B cell (primary cell): ENCODE measurements around the gene P4HA1. TPM values are rescaled to one million over a fixed set of nuclear protein-coding genes. Genes with fewer than 3 reads are reported as not detected.

Experiments
- ATAC-seq: fragments of 200-7000 bp; cut with Tn5 transposase; one replicate; pipeline ENCODE4 v1.10.0; 2021; ENCODE audit warnings: low read depth, mild to moderate bottlenecking, moderate number of reproducible peaks, moderate library complexity
- CTCF ChIA-PET: fragments of 350-600 bp; sonication (Branson Sonifier 250); formaldehyde crosslinking; loops from one replicate; lab custom pipeline; 2021; ENCODE audit warnings: antibody characterized with exemption, inconsistent platforms; lab: Charles Lee
- POLR2A ChIA-PET: fragments of 350-600 bp; sonication (Branson Sonifier 250); formaldehyde crosslinking; loops from one replicate; lab custom pipeline; 2021; ENCODE audit warnings: antibody characterized with exemption; lab: Charles Lee
- DNase-seq: peaks from one replicate; pipeline ENCODE4 v3.0.0; 2013
- H2AFZ ChIP-seq: 2 replicates; pipeline ENCODE4 v1.6.1; 2012; ENCODE audit warnings: mild to moderate bottlenecking, low read depth, low read length; ENCODE audit not compliant: insufficient read depth, poor library complexity, severe bottlenecking
- H3K27ac ChIP-seq, 2 donors: 1 replicate in 1 of 2; 2 replicates in 1 of 2; pipeline ENCODE4 v1.5.1; 2012 to 2013; ENCODE audit warnings: low read length in 2 of 2, mild to moderate bottlenecking in 2 of 2, moderate library complexity in 1 of 2
- H3K27me3 ChIP-seq, 4 experiments: fragments of 200-600 bp in 1 of 4; sonication (generic) in 1 of 4; replicated peaks in 1 of 4; 1 replicate in 2 of 4; 2 replicates in 2 of 4; pipeline versions ENCODE4 v1.6.1 to v1.7.0; 2013 to 2016; ENCODE audit warnings: low read length in 3 of 4, mild to moderate bottlenecking in 2 of 4, mixed read lengths in 1 of 4, moderate library complexity in 1 of 4; ENCODE audit not compliant: insufficient read depth in 4 of 4, control insufficient read depth in 3 of 4; ENCODE audit errors: control extremely low read depth in 1 of 4
- H3K36me3 ChIP-seq, 2 experiments: replicated peaks in 1 of 2; 1 replicate in 1 of 2; 2 replicates in 1 of 2; pipeline versions ENCODE4 v1.6.1 to v1.7.1; 2013; ENCODE audit warnings: low read length in 1 of 2; ENCODE audit not compliant: insufficient read depth in 2 of 2, control insufficient read depth in 1 of 2; ENCODE audit errors: control extremely low read depth in 1 of 2, extremely low read depth in 1 of 2
- H3K4me1 ChIP-seq, 2 donors: fragments of 200-600 bp in 1 of 2; sonication (generic) in 1 of 2; 1 replicate in 1 of 2; 2 replicates in 1 of 2; pipeline versions ENCODE4 v1.5.1 to v1.6.1; 2013 to 2017; ENCODE audit warnings: low read length in 2 of 2; ENCODE audit not compliant: control insufficient read depth in 2 of 2, insufficient read depth in 2 of 2
- H3K4me2 ChIP-seq: replicated peaks from 2 replicates; pipeline ENCODE3; 2012; ENCODE audit warnings: mild to moderate bottlenecking, low read depth, low read length; ENCODE audit not compliant: poor library complexity, severe bottlenecking
- H3K4me3 ChIP-seq, 5 experiments: fragments of 200-600 bp in 1 of 5; sonication (generic) in 1 of 5; 1 replicate in 3 of 5; 2 replicates in 2 of 5; pipeline versions ENCODE4 v1.5.1 to v1.7.0; 2011 to 2016; ENCODE audit warnings: low read length in 4 of 5, mild to moderate bottlenecking in 4 of 5, low read depth in 2 of 5, control low read depth in 1 of 5, moderate library complexity in 1 of 5; ENCODE audit not compliant: insufficient read depth in 1 of 5; ENCODE audit errors: control extremely low read depth in 1 of 5, extremely low read depth in 1 of 5
- H3K79me2 ChIP-seq: fragments of 200-600 bp; sonication (generic); one replicate; pipeline ENCODE4 v1.6.0; 2016; ENCODE audit warnings: low read length; ENCODE audit not compliant: control insufficient read depth, insufficient read depth
- H3K9ac ChIP-seq: fragments of 200-600 bp; sonication (generic); 2 replicates; pipeline ENCODE4 v1.6.1; 2017; ENCODE audit warnings: mild to moderate bottlenecking, low read length, moderate library complexity
- H3K9me3 ChIP-seq, 3 donors: one replicate each; pipeline versions ENCODE4 v1.6.1 to v1.7.1; 2013; ENCODE audit warnings: low read length in 2 of 3; ENCODE audit not compliant: control insufficient read depth in 2 of 3, insufficient read depth in 1 of 3; ENCODE audit errors: control extremely low read depth in 1 of 3
- H4K20me1 ChIP-seq: 2 replicates; pipeline ENCODE4 v1.6.0; 2012; ENCODE audit warnings: mild to moderate bottlenecking, low read length; ENCODE audit not compliant: insufficient read depth, control insufficient read depth, poor library complexity, severe bottlenecking
- H3K27ac Mint-ChIP-seq: one replicate; pipeline ENCODE4 v1.8.0; 2021; ENCODE audit warnings: mixed read lengths
- H3K27me3 Mint-ChIP-seq: one replicate; pipeline ENCODE4 v1.8.0; 2021; ENCODE audit warnings: mixed read lengths
- H3K4me1 Mint-ChIP-seq: one replicate; pipeline ENCODE4 v1.8.0; 2021; ENCODE audit warnings: mixed read lengths
- H3K4me3 Mint-ChIP-seq: one replicate; pipeline ENCODE4 v1.8.0; 2021; ENCODE audit warnings: mixed read lengths
- H3K9me3 Mint-ChIP-seq: one replicate; pipeline ENCODE4 v1.8.0; 2022; ENCODE audit warnings: mixed read lengths; ENCODE audit not compliant: insufficient read depth
- CTCF ChIP-seq: fragments of 200-600 bp; IDR thresholded peaks from one replicate; pipeline ENCODE4 v1.8.0; 2022; ENCODE audit warnings: antibody characterized with exemption, mild to moderate bottlenecking
- EZH2 ChIP-seq: IDR thresholded peaks from 2 replicates; pipeline ENCODE4 v1.6.1; 2012; ENCODE audit warnings: borderline replicate concordance, low read depth, mild to moderate bottlenecking, moderate library complexity, low read length; ENCODE audit not compliant: insufficient read depth, poor library complexity, severe bottlenecking
- WGBS: methylation state at CpG from one replicate; pipeline ENCODE4 v1.1.5; 2013; ENCODE audit warnings: missing lambda C conversion rate; ENCODE audit not compliant: insufficient coverage; 5-methylcytosine and 5-hydroxymethylcytosine counted together
- intact Hi-C: fragments of 100-400 bp; cut with micrococcal nuclease; formaldehyde crosslinking; loops from one replicate; pipeline ENCODE4 v1.10.0; 2022
- polyA plus RNA-seq: library from polyadenylated mRNA; depleted of rRNA; stranded (reverse); fragments of >200 nt; gene quantifications from 2 replicates; pipeline ENCODE4 v1.2.3, GENCODE V29; 2012
- total RNA-seq, 2 donors: library from RNA; stranded (reverse); fragments of 120-200 nt in 1 of 2; gene quantifications; 1 replicate in 1 of 2; 2 replicates in 1 of 2; pipeline versions ENCODE4 v1.2.3 to v1.2.4, GENCODE V29; 2013 to 2022

Gene P4HA1
- total and polyA plus RNA-seq, 2 donors (not counting 1 experiment from before 2014, with no cell fraction given) = 12.8 to 19.0 TPM

- no peaks in the 10 kb centered on the region for H3K4me1 Mint-ChIP-seq
- no peak for DNase-seq
- no peak overlapping the region for H3K27ac Mint-ChIP-seq
- Histone ChIP-seq H3K4me3 (no peak overlapping the region), H3K4me2 (no peak overlapping the region), H3K79me2 (no peaks in the 10 kb centered on the region), H3K9me3 (no peaks in the 10 kb centered on the region), H4K20me1 (no peaks in the 10 kb centered on the region), H3K36me3 (peaks cover 7 to 26% of the 10 kb centered on the region in 2 experiments), H3K9ac (no peak overlapping the region), H3K27ac (no peak overlapping the region), H3K27me3 (no peaks in the 10 kb centered on the region), H2AFZ (no peak overlapping the region), H3K4me1 (no peaks in the 10 kb centered on the region)
- TF ChIP-seq EZH2 (no peak), CTCF (no peak)
- no peak overlapping the region for H3K4me3 Mint-ChIP-seq
- ATAC-seq = no peak
- intact Hi-C loops = no loop called here
- no peaks in the 10 kb centered on the region for H3K27me3 Mint-ChIP-seq
- ChIA-PET CTCF (no interaction called here), POLR2A (no interaction called here)
- no peaks in the 10 kb centered on the region for H3K9me3 Mint-ChIP-seq
- no CpG with 5 or more reads among the region's 1 CpG for WGBS
These were observed 53.3 kb downstream of the P4HA1 start for GRCh38 chr10:73043319-73043718.

GRCh38 chr10:73042130-73042529 is 54.5 kb downstream of the P4HA1 start:
- H3K9ac ChIP-seq = no peak overlapping the region

More at GRCh38 chr10:73042130-73042529, 54.5 kb downstream of the P4HA1 start:
- TF ChIP-seq EZH2 = no peak
- TF ChIP-seq CTCF = no peak
- H3K27me3 Mint-ChIP-seq = no peaks in the 10 kb centered on the region
- Histone ChIP-seq H3K36me3 (peaks cover 7 to 25% of the 10 kb centered on the region in 2 experiments), H2AFZ (no peak overlapping the region), H3K27ac (no peak overlapping the region), H3K9me3 (no peaks in the 10 kb centered on the region), H3K27me3 (no peaks in the 10 kb centered on the region), H3K4me3 (no peak overlapping the region), H3K4me2 (no peak overlapping the region), H4K20me1 (no peaks in the 10 kb centered on the region), H3K79me2 (no peaks in the 10 kb centered on the region), H3K4me1 (no peaks in the 10 kb centered on the region)
- no peak overlapping the region for H3K27ac Mint-ChIP-seq
- no peak overlapping the region for H3K4me3 Mint-ChIP-seq
- intact Hi-C loops = no loop called here
- DNase-seq (no peak), ATAC-seq (no peak)
- H3K9me3 Mint-ChIP-seq = no peaks in the 10 kb centered on the region
- WGBS = no CpG with 5 or more reads among the region's 5 CpGs
- H3K4me1 Mint-ChIP-seq = no peaks in the 10 kb centered on the region
- CTCF ChIA-PET = no interaction called here
- POLR2A ChIA-PET = no interaction called here
